IPS-20b (cell line): ENCODE results near the gene ACSL1.

Source experiments
- H3K27ac ChIP-seq: one replicate; pipeline ENCODE4 v1.5.1; 2013; ENCODE audit warnings: low read length
- H3K27me3 ChIP-seq: 2 replicates; pipeline ENCODE4 v1.6.1; 2013; ENCODE audit warnings: mild to moderate bottlenecking, low read length, inconsistent platforms; ENCODE audit not compliant: insufficient read depth
- H3K36me3 ChIP-seq: 2 replicates; pipeline ENCODE4 v1.6.1; 2013; ENCODE audit warnings: low read depth, mild to moderate bottlenecking, inconsistent platforms, low read length, moderate library complexity; ENCODE audit not compliant: insufficient read depth
- H3K4me1 ChIP-seq: 2 replicates; pipeline ENCODE4 v1.6.1; 2013; ENCODE audit warnings: mild to moderate bottlenecking, control low read depth, inconsistent platforms, low read length, moderate library complexity; ENCODE audit not compliant: insufficient read depth
- H3K4me3 ChIP-seq: 2 replicates; pipeline ENCODE4 v1.5.1; 2013; ENCODE audit warnings: mild to moderate bottlenecking, low read length, inconsistent platforms
- H3K9ac ChIP-seq: 2 replicates; pipeline ENCODE4 v1.6.1; 2013; ENCODE audit warnings: low read depth, mild to moderate bottlenecking, inconsistent platforms, low read length, moderate library complexity
- H3K9me3 ChIP-seq: 2 replicates; pipeline ENCODE4 v1.6.1; 2013; ENCODE audit warnings: mild to moderate bottlenecking, low read depth, low read length, inconsistent platforms; ENCODE audit not compliant: insufficient read depth

ACSL1 gene

DNA sequence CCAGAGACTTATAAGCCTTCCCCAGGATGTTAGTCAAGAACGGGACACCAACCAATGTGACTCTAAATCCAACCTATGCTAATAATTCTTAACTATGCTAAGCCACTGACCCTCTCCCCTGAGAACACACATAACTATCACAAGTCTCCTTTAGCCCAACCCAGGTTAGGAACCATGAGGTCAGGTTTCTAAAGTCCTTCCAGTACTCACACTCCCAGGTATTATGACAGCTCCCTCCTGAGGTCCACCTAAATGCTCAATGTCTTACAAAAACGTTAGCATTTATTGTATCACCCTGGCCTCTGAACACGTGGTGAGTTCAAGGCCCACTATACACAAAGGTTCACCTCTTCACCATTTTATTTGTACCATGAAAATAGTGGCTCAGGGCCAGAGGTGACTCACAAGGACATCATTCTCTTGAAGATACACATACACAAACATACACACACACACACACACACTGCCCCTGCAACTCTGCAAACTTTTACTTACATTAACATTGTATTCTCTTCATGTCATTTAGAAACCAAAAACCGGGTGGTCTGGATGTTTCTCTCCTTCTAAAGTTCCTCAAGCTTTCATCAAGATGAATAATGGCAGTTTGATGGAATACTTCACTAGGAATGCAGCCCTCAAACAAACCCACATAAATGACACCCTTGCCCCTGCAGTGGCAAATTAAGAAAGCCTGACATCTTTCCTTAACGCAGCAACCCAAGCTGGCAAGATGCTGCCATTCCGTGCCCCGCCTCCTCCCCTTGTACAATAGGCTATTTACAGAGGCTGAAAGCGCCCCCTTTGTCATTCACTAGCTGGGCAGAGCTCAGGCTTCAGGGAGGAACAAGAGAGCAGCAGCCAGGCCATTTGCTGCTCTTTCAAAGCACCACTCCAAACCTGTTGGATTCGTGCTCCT is 17.7 kb downstream of the ACSL1 start:
- Histone ChIP-seq H3K4me3 (peak overlapping the region; percentile 24; the same call in 1 of the 2 replicates), H3K4me1 (peaks cover 14% of the 10 kb centered on the region; the same call in 1 of the 2 replicates), H3K9ac (no peak overlapping the region), H3K27ac (no peak overlapping the region), H3K36me3 (no peaks in the 10 kb centered on the region), H3K9me3 (no peaks in the 10 kb centered on the region), H3K27me3 (peaks cover 19% of the 10 kb centered on the region; the same call in 1 of the 2 replicates)

DNA sequence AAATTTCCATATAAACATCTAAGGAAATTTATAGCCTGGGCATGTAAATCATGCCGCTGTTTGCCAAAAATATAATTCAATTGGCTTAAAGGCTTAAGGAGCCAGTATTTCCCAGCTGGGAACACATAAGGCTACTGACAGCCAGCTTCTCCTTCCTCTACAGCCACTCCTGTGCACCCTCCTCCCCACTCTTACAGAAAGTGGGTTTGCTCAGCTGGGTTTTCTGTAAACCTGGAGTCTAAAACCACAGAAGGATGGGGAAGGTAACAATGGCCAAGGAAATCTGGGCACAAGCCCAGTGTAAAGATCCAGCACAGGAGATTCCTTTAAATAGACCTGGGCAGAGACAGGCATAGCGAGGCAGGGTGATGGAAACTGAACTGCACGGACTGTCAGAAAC is 18.5 kb downstream of the ACSL1 start:
- Histone ChIP-seq H3K9ac (no peak overlapping the region), H3K27ac (no peak overlapping the region), H3K36me3 (no peaks in the 10 kb centered on the region), H3K9me3 (no peaks in the 10 kb centered on the region), H3K4me1 (peaks cover 14% of the 10 kb centered on the region; the same call in 1 of the 2 replicates), H3K27me3 (peaks cover 19% of the 10 kb centered on the region; the same call in 1 of the 2 replicates), H3K4me3 (no peak overlapping the region)

DNA sequence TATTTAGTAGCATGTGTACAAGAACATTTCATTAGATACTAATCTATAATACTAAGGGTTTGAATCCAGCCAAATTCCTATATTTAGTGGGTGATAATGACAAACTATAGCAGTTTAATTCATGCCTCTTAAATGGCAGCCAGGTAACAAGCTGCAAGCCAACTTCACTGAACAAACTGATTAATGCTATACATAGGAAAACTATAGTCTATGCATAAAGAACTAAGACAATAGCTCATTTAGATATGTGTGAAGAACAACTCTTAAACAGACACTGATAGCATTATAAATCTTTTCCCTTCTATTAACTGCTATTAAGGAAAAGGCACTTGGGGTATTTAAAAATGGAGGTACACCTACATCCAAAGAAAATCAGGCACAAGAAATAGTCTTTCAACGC is 19.1 kb downstream of the ACSL1 start:
- Histone ChIP-seq H3K4me3 (no peak overlapping the region), H3K36me3 (no peaks in the 10 kb centered on the region), H3K9me3 (no peaks in the 10 kb centered on the region), H3K9ac (no peak overlapping the region), H3K4me1 (peaks cover 14% of the 10 kb centered on the region; the same call in 1 of the 2 replicates), H3K27ac (no peak overlapping the region), H3K27me3 (peaks cover 19% of the 10 kb centered on the region; the same call in 1 of the 2 replicates)

DNA sequence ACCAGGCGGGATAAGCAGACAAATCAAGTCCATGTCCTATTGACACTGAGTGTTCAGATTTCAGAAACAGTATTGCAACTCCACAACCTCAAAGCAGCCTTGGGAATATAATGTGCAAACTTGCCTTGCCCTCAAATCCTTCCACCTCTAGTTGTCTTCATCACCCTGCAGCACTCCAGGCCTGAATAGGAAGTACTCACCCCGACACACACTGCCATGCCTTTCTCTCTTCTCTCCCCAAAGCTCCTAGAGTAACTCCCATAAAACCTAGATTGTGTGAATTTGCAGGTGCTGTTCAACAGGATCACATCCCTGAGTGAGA is 19.6 kb downstream of the ACSL1 start:
- Histone ChIP-seq H3K27ac (no peak overlapping the region), H3K9ac (no peak overlapping the region), H3K9me3 (no peaks in the 10 kb centered on the region), H3K4me1 (peaks cover 14% of the 10 kb centered on the region; the same call in 1 of the 2 replicates), H3K4me3 (no peak overlapping the region), H3K27me3 (peaks cover 19% of the 10 kb centered on the region; the same call in 1 of the 2 replicates), H3K36me3 (no peaks in the 10 kb centered on the region)

DNA sequence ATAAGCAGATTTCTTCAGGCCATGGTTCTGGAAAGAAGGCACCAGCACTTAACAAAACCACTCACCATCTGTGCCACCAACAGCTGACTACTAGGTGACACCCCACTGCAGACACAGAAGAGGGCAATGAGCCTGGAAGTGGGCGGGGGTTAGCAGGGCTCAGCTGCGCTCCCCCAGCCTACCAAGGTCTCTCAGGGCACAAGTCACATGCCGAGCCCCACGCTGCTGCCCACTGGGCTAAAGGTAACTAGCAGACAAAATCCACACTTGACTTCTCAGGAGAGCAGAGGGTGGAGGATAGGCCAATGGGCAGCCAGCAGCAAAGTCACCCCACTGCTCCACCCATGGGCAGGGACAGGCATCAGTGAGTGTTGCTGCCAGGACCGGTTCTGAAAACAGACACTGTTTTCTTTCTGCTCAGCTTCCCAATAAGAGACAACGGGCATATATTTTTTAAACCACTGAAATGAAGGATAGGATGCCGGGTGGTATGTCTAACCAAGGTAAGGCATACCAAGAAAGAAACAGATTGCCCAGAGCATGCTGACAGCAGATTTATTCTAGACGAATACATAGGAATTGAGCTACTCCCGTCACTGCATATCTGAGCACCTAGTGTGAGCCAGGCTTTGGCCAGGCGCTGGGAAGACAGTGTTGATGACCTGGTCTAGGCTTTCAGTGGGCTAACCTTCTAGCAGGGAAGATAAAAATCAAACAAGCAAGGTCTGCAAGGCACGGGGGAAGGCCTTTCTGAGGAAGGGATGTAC is 20.1 kb downstream of the ACSL1 start:
- Histone ChIP-seq H3K9ac (no peak overlapping the region), H3K27ac (no peak overlapping the region), H3K4me3 (no peak overlapping the region), H3K27me3 (peaks cover 19% of the 10 kb centered on the region; the same call in 1 of the 2 replicates), H3K9me3 (no peaks in the 10 kb centered on the region), H3K4me1 (peaks cover 14% of the 10 kb centered on the region; the same call in 1 of the 2 replicates), H3K36me3 (no peaks in the 10 kb centered on the region)

DNA sequence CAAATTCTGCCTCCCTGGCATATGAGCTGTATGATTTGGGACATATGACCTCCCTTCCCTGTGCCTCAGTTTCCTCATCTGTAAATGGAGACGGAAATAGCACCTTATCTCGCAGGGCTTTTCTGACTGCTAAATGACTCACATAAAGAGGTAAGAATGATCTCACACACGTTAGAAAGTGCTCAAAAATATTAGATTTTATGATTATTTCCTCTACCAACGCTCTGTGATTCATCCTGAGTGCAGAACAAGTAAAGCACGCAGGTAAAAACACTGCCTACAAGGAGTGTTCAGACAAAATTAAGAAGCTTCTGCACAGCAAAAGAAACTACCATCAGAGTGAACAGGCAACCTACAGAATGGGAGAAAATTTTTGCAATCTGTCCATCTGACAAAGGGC is 21.1 kb downstream of the ACSL1 start:
- Histone ChIP-seq H3K9ac (no peak overlapping the region), H3K4me3 (no peak overlapping the region), H3K27ac (no peak overlapping the region), H3K4me1 (peaks cover 14% of the 10 kb centered on the region; the same call in 1 of the 2 replicates), H3K9me3 (no peaks in the 10 kb centered on the region), H3K36me3 (no peaks in the 10 kb centered on the region), H3K27me3 (peaks cover 15% of the 10 kb centered on the region; the same call in 1 of the 2 replicates)

DNA sequence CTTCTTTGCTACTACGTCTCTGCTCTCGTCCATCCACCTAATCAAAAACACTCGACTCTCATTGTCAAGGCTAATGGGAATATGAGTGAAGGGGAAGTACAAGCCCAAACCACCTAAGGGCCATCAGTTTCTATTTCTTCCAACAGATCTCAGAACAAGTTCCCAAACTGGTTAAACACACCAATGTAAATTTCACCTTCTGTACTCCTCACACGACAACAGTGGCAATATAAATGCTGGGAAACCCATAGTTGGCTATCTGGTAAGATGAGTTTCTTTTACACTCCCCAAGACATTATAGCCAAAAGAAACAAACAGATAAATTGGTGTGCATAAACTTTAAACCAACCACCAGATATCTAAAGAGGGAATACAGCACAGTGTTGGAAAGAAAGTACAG is 21.9 kb downstream of the ACSL1 start:
- peaks cover 15% of the 10 kb centered on the region; the same call in 1 of the 2 replicates for H3K27me3 ChIP-seq
- peaks cover 11% of the 10 kb centered on the region; the same call in 1 of the 2 replicates for H3K4me1 ChIP-seq
- H3K9ac ChIP-seq: no peak overlapping the region
- no peaks in the 10 kb centered on the region for H3K9me3 ChIP-seq
- H3K4me3 ChIP-seq: no peak overlapping the region
- no peaks in the 10 kb centered on the region for H3K36me3 ChIP-seq
- no peak overlapping the region for H3K27ac ChIP-seq

DNA sequence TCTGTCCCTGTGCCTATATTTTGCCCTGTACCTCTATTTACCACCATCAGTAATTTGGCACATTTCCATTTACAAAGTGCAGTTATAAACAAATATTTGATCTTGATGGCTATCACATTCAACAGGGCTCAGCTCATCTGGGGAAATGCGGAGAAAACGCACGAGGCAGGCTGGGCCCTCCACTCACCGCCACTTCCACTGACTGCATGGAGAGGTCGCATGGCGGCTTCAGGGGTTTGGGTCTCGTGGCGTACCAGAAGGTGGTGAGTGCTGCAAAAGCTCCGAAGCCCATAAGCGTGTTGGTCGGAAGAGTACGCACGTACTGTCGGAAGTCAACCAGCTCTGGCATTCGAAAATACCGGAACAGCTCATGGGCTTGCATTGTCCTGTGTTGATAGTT is 22.6 kb downstream of the ACSL1 start:
- Histone ChIP-seq H3K36me3 (no peaks in the 10 kb centered on the region), H3K9ac (no peak overlapping the region), H3K4me3 (no peak overlapping the region), H3K9me3 (no peaks in the 10 kb centered on the region), H3K27ac (no peak overlapping the region), H3K4me1 (peaks cover 4% of the 10 kb centered on the region; the same call in 1 of the 2 replicates), H3K27me3 (peaks cover 14% of the 10 kb centered on the region; the same call in 1 of the 2 replicates)

DNA sequence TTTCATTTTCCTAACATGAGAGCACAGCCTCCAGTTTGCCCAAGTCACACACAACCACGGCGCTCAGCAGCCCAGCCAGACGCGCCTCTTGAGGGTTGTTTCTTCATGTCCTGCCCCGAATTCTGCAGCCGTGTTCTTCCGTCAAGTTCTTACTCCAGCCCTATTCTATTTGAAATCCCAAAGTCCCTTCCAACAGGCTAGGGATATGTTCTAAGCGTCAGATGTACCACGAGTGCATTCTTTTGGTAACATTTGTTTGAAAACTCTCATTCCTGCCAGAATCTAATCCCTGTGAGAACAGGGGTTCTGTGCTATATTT is 23.1 kb downstream of the ACSL1 start:
- H3K27ac ChIP-seq: no peak overlapping the region
- no peak overlapping the region for H3K9ac ChIP-seq
- H3K4me3 ChIP-seq: no peak overlapping the region
- peaks cover 9% of the 10 kb centered on the region; the same call in 1 of the 2 replicates for H3K27me3 ChIP-seq
- no peaks in the 10 kb centered on the region for H3K4me1 ChIP-seq
- H3K9me3 ChIP-seq: no peaks in the 10 kb centered on the region
- no peaks in the 10 kb centered on the region for H3K36me3 ChIP-seq

DNA sequence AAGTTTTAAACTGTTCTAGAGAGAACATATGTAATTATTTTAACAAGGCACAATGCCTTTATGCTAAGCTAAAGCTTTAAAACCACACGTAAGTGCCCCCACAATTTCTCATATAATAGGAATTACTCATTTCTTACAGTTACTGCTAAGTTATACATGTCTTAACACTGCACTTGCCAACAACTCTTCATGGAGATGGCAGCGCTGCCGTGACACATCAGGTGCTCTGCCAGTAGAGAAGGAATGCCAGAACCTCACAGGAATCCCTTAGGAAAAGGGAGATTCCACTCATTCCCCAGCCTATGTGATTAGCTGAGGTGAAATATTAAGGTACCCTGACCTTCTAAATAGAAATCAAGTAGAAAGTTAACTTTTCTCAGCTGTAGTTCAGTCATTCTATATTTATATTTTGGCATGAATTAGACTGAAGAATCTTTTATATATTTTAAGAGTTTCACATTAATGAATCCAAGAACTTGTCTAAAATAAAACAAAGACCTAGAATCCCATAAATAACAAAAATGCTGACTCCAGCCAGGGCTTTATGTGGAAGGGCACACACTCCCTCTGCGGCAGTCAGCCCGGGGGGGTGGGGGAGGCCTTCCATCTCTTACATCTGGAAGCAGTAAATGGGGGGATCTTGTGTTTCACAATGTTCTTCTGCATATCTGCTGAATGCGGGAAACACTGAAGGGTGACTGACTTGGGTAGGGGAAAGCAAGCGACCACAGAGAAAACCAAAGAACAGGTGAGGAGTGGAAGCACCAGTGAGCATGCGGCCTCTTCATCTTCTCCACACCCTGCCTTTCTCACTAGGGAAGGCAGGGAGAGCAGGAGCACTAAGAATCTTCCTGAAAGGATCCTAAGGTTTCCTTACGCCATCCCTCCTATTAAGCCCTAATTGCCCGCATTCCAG is 23.7 kb downstream of the ACSL1 start:
- Histone ChIP-seq H3K9me3 (no peaks in the 10 kb centered on the region), H3K9ac (no peak overlapping the region), H3K27ac (no peak overlapping the region), H3K4me1 (no peaks in the 10 kb centered on the region), H3K27me3 (0 out of 2 replicates have a peak, but pooled peaks cover 4% of the 10 kb centered on the region), H3K36me3 (no peaks in the 10 kb centered on the region), H3K4me3 (no peak overlapping the region)

DNA sequence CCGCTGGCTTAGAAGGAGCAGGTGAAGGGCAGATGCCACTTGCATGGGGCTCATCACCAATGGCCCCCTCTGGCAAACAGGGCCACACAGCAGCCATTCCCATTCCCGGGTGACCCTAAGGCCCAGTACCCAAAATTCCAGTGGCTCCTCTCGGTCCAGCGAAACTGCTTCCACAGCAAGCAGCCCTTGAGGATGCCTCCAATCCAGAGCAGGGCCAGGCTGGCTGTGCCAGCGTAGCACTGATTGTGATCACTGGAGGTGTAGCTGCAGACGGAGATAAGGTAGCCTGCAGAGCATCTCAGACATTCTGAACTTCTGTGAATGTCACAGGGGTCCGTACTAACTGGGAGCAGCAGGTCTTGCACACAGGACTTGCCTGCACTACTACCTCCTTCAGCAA is 27.3 kb downstream of the ACSL1 start:
- Histone ChIP-seq H3K9me3 (0 out of 2 replicates have a peak, but pooled peaks cover 3% of the 10 kb centered on the region), H3K27me3 (no peaks in the 10 kb centered on the region), H3K36me3 (no peaks in the 10 kb centered on the region), H3K4me3 (no peak overlapping the region), H3K9ac (no peak overlapping the region), H3K27ac (no peak overlapping the region), H3K4me1 (no peaks in the 10 kb centered on the region)
